BJ (cell line): ENCODE results near the gene SMC1B. TPM values are rescaled to one million over a fixed set of nuclear protein-coding genes. Genes with fewer than 3 reads are reported as not detected.
A peak's percentile ranks its signal among the peaks of the same experiment; 100 is the strongest.

Source experiments
- CTCF ChIA-PET: fragments of 350-600 bp; formaldehyde crosslinking; extraction: SDS; loops from one replicate; lab custom pipeline; 2021; ENCODE audit warnings: antibody characterized with exemption, inconsistent platforms; lab: Yijun Ruan, JAX
- POLR2A ChIA-PET: fragments of 300-600 bp; sonication (Branson Sonifier 250); formaldehyde crosslinking; extraction: SDS; loops from one replicate; lab custom pipeline; 2021; ENCODE audit warnings: antibody characterized with exemption; lab: Charles Lee
- DNase-seq: peaks from one replicate; pipeline ENCODE4 v3.0.0-alpha.2; 2011; ENCODE audit warnings: low read depth
- H3K27me3 ChIP-seq: 2 replicates; pipeline ENCODE4 v1.6.0; 2011; ENCODE audit warnings: low read length; ENCODE audit not compliant: control insufficient read depth, insufficient read depth
- H3K36me3 ChIP-seq: 2 replicates; pipeline ENCODE4 v1.5.1; 2011; ENCODE audit warnings: low read length; ENCODE audit not compliant: control insufficient read depth, insufficient read depth
- H3K4me3 ChIP-seq: 2 replicates; pipeline ENCODE4 v1.5.1; 2011; ENCODE audit warnings: low read depth, mild to moderate bottlenecking, control low read depth, low read length
- polyA plus RNA-seq: library from polyadenylated mRNA; depleted of rRNA; stranded (reverse); fragments of >200 nt; gene quantifications from 2 replicates; pipeline ENCODE4 v1.2.3, GENCODE V29; 2011
- TF ChIP-seq, protein P1 (sequence below): IDR thresholded peaks from 2 replicates; pipeline ENCODE4 v1.5.1; 2011; ENCODE audit warnings: low read depth, mild to moderate bottlenecking, control low read depth, inconsistent platforms, low read length, moderate library complexity; ENCODE audit not compliant: insufficient read depth

Gene SMC1B
- polyA plus RNA-seq, 1 experiment: not detected

DNA sequence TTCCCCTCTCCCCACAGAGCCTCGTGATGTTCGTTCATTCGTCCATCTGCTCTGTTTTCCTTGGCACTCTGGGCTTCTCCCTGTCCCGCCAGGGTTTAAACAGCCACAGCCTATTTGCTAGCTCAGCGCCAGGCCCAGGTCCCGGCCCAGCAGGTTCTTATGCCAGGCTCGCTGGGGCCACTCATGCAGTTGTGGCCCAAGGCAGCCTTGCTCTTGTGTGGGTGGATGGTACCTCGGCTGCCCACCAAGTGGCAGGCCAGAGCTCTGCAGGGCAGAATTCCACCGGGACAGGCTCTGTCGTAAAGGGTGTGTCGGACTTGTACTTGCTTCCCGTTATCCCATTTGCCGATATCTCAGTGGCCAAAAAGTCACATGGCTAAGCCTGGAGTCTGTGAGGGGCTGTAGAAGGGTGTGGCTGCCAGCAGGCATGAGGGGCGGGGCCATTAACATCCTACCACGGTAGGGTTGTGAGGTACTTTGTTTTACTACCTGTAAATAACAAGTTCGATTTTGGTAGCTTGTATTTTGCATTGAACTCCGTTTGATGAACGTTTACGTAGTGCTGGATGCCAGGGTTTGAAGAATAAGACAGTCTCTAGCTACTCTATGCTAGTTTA, 95.7 kb downstream of the SMC1B start:
- CTCF ChIA-PET: interaction anchor here (1.4 kb wide), 1 partner anchor 13 kb away, joined by 3 read pairs; no protein-coding TSS in a partner anchor
- Histone ChIP-seq H3K4me3 (no peak overlapping the region), H3K36me3 (no peaks in the 10 kb centered on the region), H3K27me3 (no peaks in the 10 kb centered on the region)
- no peak for DNase-seq
- POLR2A ChIA-PET: no interaction called here
- TF ChIP-seq, protein P1, sequence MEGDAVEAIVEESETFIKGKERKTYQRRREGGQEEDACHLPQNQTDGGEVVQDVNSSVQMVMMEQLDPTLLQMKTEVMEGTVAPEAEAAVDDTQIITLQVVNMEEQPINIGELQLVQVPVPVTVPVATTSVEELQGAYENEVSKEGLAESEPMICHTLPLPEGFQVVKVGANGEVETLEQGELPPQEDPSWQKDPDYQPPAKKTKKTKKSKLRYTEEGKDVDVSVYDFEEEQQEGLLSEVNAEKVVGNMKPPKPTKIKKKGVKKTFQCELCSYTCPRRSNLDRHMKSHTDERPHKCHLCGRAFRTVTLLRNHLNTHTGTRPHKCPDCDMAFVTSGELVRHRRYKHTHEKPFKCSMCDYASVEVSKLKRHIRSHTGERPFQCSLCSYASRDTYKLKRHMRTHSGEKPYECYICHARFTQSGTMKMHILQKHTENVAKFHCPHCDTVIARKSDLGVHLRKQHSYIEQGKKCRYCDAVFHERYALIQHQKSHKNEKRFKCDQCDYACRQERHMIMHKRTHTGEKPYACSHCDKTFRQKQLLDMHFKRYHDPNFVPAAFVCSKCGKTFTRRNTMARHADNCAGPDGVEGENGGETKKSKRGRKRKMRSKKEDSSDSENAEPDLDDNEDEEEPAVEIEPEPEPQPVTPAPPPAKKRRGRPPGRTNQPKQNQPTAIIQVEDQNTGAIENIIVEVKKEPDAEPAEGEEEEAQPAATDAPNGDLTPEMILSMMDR: peak; percentile 22; the same call in 1 of the 2 replicates

GRCh38 chr22:45316796-45317526, 96.4 kb downstream of the SMC1B start:
- no peak for DNase-seq
- ChIA-PET POLR2A (no interaction called here), CTCF (interaction anchor here (1.4 kb wide), 1 partner anchor 14 kb away, joined by 3 read pairs; no protein-coding TSS in a partner anchor)
- no peaks in the 10 kb centered on the region for H3K27me3 ChIP-seq
- TF ChIP-seq, protein P1: no peak
- H3K4me3 ChIP-seq: no peak overlapping the region
- no peaks in the 10 kb centered on the region for H3K36me3 ChIP-seq

DNA sequence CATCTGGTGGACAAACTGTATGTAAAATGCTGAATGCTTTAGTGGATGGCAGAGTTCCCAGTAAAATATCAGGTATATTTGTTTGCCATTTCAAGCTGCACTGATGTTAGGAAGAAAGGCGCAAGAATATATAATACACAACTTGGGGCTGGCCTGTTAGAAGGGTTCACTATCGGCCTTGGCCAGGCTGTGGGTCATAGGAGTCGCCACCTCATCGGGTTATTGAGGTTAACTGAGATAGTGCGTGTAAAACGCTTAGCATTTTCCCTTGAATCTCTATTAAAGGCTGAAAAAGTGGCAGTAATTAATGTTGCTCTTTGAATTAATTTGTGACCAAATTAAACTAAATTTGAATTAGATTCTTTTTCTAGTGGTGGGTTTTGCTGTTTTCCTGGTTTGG, 98.6 kb downstream of the SMC1B start:
- TF ChIP-seq, protein P1: no peak
- DNase-seq: no peak
- H3K36me3 ChIP-seq: no peaks in the 10 kb centered on the region
- ChIA-PET CTCF (interaction anchor here (0.9 kb wide), 1 partner anchor 9 kb away, joined by 3 read pairs; no protein-coding TSS in a partner anchor), POLR2A (no interaction called here)
- H3K27me3 ChIP-seq: no peaks in the 10 kb centered on the region
- no peak overlapping the region for H3K4me3 ChIP-seq

GRCh38 chr22:45314054-45314721, 99.2 kb downstream of the SMC1B start:
- TF ChIP-seq, protein P1: no peak
- Histone ChIP-seq H3K36me3 (no peaks in the 10 kb centered on the region), H3K27me3 (no peaks in the 10 kb centered on the region), H3K4me3 (no peak overlapping the region)
- no peak for DNase-seq
- ChIA-PET POLR2A (no interaction called here), CTCF (interaction anchor here (0.9 kb wide), 1 partner anchor 10 kb away, joined by 3 read pairs; no protein-coding TSS in a partner anchor)

GRCh38 chr22:45312856-45313255, 100.5 kb downstream of the SMC1B start:
- Histone ChIP-seq H3K27me3 (no peaks in the 10 kb centered on the region), H3K4me3 (no peak overlapping the region), H3K36me3 (no peaks in the 10 kb centered on the region)
- no peak for DNase-seq
- ChIA-PET POLR2A (no interaction called here), CTCF (no interaction called here)
- TF ChIP-seq, protein P1: no peak
